ENCODE measurements around the gene TIMM10. TPM values are rescaled to one million over a fixed set of nuclear protein-coding genes. Genes with fewer than 3 reads are reported as not detected.
A peak's percentile ranks its signal among the peaks of the same experiment; 100 is the strongest.

TIMM10 gene
- total RNA-seq, 1 donor: 32.1 TPM

- DNase-seq (ENCODE audit: low read depth): peak; percentile 16
- TF ChIP-seq CTCF (IDR thresholded peaks at IDR 0.05; ENCODE audit: insufficient read depth, low read length): no peak
- peak overlapping the region; percentile 85 for H3K4me3 ChIP-seq (ENCODE audit: low read depth, low read length)
Measured at GRCh38 chr11:57514538-57515331, 15.8 kb downstream of the TIMM10 start.

GRCh38 chr11:57513911-57514537, 16.5 kb downstream of the TIMM10 start:
- H3K4me3 ChIP-seq (ENCODE audit: low read depth, low read length): peak overlapping the region; percentile 85
- peak; percentile 27 for DNase-seq (ENCODE audit: low read depth)
- TF ChIP-seq CTCF (IDR thresholded peaks at IDR 0.05; ENCODE audit: insufficient read depth, low read length): no peak

DNA sequence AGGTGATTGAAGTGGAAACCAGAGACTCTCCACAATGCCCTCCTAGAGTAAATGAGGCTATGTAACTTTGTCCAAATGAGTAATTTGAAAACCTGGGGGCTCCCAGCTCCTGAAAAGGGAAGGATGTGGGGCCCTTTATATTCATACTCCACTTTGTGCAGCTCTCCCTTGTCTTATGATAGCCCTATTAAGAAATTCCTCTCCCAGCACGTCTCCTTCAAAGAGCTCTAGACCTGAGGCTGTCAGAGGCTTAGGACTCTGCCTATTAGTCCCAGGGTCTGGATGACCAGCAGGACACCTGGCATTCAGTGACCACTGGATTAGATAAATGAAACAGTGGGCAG, 17.1 kb downstream of the TIMM10 start:
- H3K4me3 ChIP-seq (ENCODE audit: low read depth, low read length): peak overlapping the region; percentile 13
- DNase-seq (ENCODE audit: low read depth): no peak
- TF ChIP-seq CTCF (IDR thresholded peaks at IDR 0.05; ENCODE audit: insufficient read depth, low read length): no peak

GRCh38 chr11:57512646-57513451, 17.7 kb downstream of the TIMM10 start:
- H3K4me3 ChIP-seq (ENCODE audit: low read depth, low read length): no peak overlapping the region

GRCh38 chr11:57511741-57512430, 18.7 kb downstream of the TIMM10 start:
- TF ChIP-seq CTCF (IDR thresholded peaks at IDR 0.05; ENCODE audit: insufficient read depth, low read length): no peak

More at GRCh38 chr11:57512646-57513451, 17.7 kb downstream of the TIMM10 start:
- DNase-seq (ENCODE audit: low read depth): no peak
- no peak for TF ChIP-seq CTCF (IDR thresholded peaks at IDR 0.05; ENCODE audit: insufficient read depth, low read length)

More at GRCh38 chr11:57511741-57512430, 18.7 kb downstream of the TIMM10 start:
- no peak overlapping the region for H3K4me3 ChIP-seq (ENCODE audit: low read depth, low read length)
- no peak for DNase-seq (ENCODE audit: low read depth)

All from fibroblast of the aortic adventitia (primary cell).